ENCODE data around the gene INS. TPM values are rescaled to one million over a fixed set of nuclear protein-coding genes. Genes with fewer than 3 reads are reported as not detected.

INS gene
- polyA plus RNA-seq, 2 of the 4 experiments (the other 2 are of a cell fraction), result not detected

DNA sequence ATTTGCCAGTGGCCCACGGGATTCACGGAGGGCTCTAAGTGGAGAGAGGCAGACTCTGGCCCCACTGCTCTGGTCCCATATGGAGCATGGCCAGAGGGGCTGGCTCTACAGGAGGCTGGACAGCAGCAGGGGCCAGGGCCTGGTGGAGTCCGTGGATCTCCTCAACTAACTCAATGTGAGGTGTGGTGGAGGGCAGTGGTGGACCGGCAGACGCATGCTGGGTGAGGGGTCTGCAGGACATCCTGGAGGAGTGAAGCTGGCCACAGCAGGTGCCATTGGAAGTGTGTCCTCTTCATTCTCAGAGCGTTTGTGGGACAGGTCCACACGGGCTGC is 37.4 kb downstream of the INS start:
- WGBS (ENCODE audit: missing lambda C conversion rate), result 52% methylated on average over 7 of the region's 7 CpGs
- no peak overlapping the region for H3K4me3 ChIP-seq
- peaks cover under 1% of the 10 kb centered on the region; the same call in 1 of the 3 replicates for H3K9me3 ChIP-seq
- ChIA-PET POLR2A (no interaction called here), CTCF (interaction anchor here (0.7 to 3.4 kb wide), 3 partner anchors 7 to 28 kb away, joined by 3 to 22 read pairs (median 3); no protein-coding TSS in a partner anchor)
- ATAC-seq (peak in 1 of 2 experiments; percentile 39; a peak in 3 of 6 replicates), FAIRE-seq (no peak), DNase-seq (ENCODE audit: low read depth in 1 of 2, low spot score in 1 of 2) (no peak)
- TF ChIP-seq SREBF2 (IDR thresholded peaks at IDR 0.05) (no peak), JUNB (IDR thresholded peaks at IDR 0.05) (no peak), PHF8 (IDR thresholded peaks at IDR 0.05; ENCODE audit: borderline replicate concordance, low read depth) (no peak), EP300 (IDR thresholded peaks at IDR 0.05) (no peak), CEBPB (IDR thresholded peaks at IDR 0.05) (no peak), RARB (CRISPR knock-in tag; IDR thresholded peaks at IDR 0.05) (no peak), EHF (CRISPR knock-in tag; IDR thresholded peaks at IDR 0.05) (no peak), POLR2AphosphoS2 (conservative IDR thresholded peaks at IDR 0.05; ENCODE audit: low read length) (no peak), CBX8 (IDR thresholded peaks at IDR 0.05) (no peak), SMC3 (IDR thresholded peaks at IDR 0.05) (no peak), POLR2A (IDR thresholded peaks at IDR 0.05; ENCODE audit: low read length) (no peak), MAFK (IDR thresholded peaks at IDR 0.05; ENCODE audit: partially characterized antibody) (no peak)
- TF ChIP-seq, protein P1, sequence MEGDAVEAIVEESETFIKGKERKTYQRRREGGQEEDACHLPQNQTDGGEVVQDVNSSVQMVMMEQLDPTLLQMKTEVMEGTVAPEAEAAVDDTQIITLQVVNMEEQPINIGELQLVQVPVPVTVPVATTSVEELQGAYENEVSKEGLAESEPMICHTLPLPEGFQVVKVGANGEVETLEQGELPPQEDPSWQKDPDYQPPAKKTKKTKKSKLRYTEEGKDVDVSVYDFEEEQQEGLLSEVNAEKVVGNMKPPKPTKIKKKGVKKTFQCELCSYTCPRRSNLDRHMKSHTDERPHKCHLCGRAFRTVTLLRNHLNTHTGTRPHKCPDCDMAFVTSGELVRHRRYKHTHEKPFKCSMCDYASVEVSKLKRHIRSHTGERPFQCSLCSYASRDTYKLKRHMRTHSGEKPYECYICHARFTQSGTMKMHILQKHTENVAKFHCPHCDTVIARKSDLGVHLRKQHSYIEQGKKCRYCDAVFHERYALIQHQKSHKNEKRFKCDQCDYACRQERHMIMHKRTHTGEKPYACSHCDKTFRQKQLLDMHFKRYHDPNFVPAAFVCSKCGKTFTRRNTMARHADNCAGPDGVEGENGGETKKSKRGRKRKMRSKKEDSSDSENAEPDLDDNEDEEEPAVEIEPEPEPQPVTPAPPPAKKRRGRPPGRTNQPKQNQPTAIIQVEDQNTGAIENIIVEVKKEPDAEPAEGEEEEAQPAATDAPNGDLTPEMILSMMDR (IDR thresholded peaks at IDR 0.05), result no peak
- TF ChIP-seq, protein P2, sequence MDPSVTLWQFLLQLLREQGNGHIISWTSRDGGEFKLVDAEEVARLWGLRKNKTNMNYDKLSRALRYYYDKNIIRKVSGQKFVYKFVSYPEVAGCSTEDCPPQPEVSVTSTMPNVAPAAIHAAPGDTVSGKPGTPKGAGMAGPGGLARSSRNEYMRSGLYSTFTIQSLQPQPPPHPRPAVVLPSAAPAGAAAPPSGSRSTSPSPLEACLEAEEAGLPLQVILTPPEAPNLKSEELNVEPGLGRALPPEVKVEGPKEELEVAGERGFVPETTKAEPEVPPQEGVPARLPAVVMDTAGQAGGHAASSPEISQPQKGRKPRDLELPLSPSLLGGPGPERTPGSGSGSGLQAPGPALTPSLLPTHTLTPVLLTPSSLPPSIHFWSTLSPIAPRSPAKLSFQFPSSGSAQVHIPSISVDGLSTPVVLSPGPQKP (IDR thresholded peaks at IDR 0.05; ENCODE audit: low read depth, low read length), result no peak
- TF ChIP-seq, protein P3, sequence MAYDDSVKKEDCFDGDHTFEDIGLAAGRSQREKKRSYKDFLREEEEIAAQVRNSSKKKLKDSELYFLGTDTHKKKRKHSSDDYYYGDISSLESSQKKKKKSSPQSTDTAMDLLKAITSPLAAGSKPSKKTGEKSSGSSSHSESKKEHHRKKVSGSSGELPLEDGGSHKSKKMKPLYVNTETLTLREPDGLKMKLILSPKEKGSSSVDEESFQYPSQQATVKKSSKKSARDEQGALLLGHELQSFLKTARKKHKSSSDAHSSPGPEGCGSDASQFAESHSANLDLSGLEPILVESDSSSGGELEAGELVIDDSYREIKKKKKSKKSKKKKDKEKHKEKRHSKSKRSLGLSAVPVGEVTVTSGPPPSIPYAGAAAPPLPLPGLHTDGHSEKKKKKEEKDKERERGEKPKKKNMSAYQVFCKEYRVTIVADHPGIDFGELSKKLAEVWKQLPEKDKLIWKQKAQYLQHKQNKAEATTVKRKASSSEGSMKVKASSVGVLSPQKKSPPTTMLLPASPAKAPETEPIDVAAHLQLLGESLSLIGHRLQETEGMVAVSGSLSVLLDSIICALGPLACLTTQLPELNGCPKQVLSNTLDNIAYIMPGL (CRISPR knock-in tag; IDR thresholded peaks at IDR 0.05; ENCODE audit: borderline replicate concordance), result no peak
- H3K4me2 ChIP-seq, result no peak overlapping the region
- no peaks in the 10 kb centered on the region for H3K4me1 ChIP-seq
- H3K27ac ChIP-seq, result no peak overlapping the region

DNA sequence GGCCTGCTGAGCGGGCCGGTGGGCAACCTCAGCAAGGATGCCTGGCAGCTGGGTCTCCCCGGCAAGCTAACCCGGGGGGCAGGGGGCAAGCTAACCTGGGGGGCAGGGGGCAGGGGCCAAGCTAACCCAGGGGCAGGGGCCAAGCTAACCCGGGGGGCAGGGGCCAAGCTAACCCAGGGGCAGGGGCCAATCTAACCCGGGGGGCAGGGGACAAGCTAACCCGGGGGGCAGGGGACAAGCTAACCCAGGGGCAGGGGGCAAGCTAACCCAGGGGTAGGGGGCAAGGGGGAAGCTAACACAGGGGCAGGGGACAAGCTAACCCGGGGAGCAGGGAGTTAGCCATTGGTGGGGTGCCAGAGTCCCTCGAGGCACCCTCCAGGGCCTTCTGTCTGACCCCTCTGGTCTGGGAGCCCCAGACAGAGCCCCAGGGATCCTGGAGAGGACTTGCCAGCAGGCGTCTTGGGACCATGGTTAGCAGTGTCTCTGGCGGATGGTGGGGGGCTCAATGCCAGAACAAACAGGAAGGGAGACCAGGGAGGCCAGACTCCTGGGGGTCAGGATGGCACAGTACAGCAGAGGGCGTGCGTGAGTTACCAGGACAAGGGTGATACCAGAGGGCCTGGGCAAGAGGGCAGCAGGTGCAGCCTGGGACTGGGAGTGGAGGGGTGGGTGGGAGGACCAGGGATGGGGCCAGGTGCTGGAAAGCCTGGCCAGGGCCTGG is 37.9 kb downstream of the INS start:
- ChIA-PET CTCF (interaction anchor here (1.3 to 3.4 kb wide), 2 partner anchors 29 to 85 kb away, joined by 5 to 22 read pairs; no protein-coding TSS in a partner anchor), POLR2A (no interaction called here)
- TF ChIP-seq GATA3 (IDR thresholded peaks at IDR 0.05; ENCODE audit: borderline replicate concordance), result no peak
- no peak for TF ChIP-seq ZFP36 (IDR thresholded peaks at IDR 0.05; ENCODE audit: borderline replicate concordance, partially characterized antibody)
- no peak for TF ChIP-seq PHF8 (IDR thresholded peaks at IDR 0.05; ENCODE audit: borderline replicate concordance, low read depth)
- TF ChIP-seq ZSCAN20 (CRISPR knock-in tag; IDR thresholded peaks at IDR 0.05), result no peak
- no peak for TF ChIP-seq TP53 (CRISPR knock-in tag; IDR thresholded peaks at IDR 0.05)
- TF ChIP-seq CEBPB (IDR thresholded peaks at IDR 0.05), result no peak
- no peak for TF ChIP-seq HOXB13 (CRISPR knock-in tag; IDR thresholded peaks at IDR 0.05; ENCODE audit: low read depth)
- TF ChIP-seq RCOR1 (IDR thresholded peaks at IDR 0.05; ENCODE audit: low read depth, low read length), result no peak
- TF ChIP-seq RNF2 (IDR thresholded peaks at IDR 0.05; ENCODE audit: borderline replicate concordance, low read depth), result no peak
- no peak for TF ChIP-seq MAFK (IDR thresholded peaks at IDR 0.05; ENCODE audit: partially characterized antibody)
- TF ChIP-seq SREBF2 (IDR thresholded peaks at IDR 0.05), result no peak
- no peak for TF ChIP-seq NR3C1 (IDR thresholded peaks at IDR 0.05)
- no peak for TF ChIP-seq JUNB (IDR thresholded peaks at IDR 0.05)
- TF ChIP-seq EP300 (IDR thresholded peaks at IDR 0.05), result no peak
- TF ChIP-seq, protein P4, sequence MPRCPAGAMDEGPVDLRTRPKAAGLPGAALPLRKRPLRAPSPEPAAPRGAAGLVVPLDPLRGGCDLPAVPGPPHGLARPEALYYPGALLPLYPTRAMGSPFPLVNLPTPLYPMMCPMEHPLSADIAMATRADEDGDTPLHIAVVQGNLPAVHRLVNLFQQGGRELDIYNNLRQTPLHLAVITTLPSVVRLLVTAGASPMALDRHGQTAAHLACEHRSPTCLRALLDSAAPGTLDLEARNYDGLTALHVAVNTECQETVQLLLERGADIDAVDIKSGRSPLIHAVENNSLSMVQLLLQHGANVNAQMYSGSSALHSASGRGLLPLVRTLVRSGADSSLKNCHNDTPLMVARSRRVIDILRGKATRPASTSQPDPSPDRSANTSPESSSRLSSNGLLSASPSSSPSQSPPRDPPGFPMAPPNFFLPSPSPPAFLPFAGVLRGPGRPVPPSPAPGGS (IDR thresholded peaks at IDR 0.05), result no peak
- no peak for TF ChIP-seq NPAS2 (CRISPR knock-in tag; IDR thresholded peaks at IDR 0.05; ENCODE audit: borderline replicate concordance)
- TF ChIP-seq, protein P2 (IDR thresholded peaks at IDR 0.05; ENCODE audit: low read depth, low read length), result no peak
- no peak for TF ChIP-seq POLR2AphosphoS2 (conservative IDR thresholded peaks at IDR 0.05; ENCODE audit: low read length)
- DNase-seq (ENCODE audit: low read depth in 1 of 2, low spot score in 1 of 2), result no peak
- Histone ChIP-seq H3K9me3 (peaks cover 4% of the 10 kb centered on the region; the same call in 1 of the 3 replicates), H3K4me3 (no peak overlapping the region), H3K27ac (no peak overlapping the region), H3K4me1 (no peaks in the 10 kb centered on the region), H3K4me2 (no peak overlapping the region)
- FAIRE-seq, result no peak
- peak in 1 of 2 experiments; percentile 72; a peak in 3 of 6 replicates for ATAC-seq
- 32% methylated on average over 4 of the region's 13 CpGs for WGBS (ENCODE audit: missing lambda C conversion rate)

Data from A549 (cell line).